Stimulated activated CD8-positive, alpha-beta memory T cell treated with anti-CD3 and anti-CD28 coated beads, Interleukin-7, amount 100 ng/mL, for 1 hour (primary cell): ENCODE measurements around the gene MYT1.
"Not testable (repeated sequence)": the region's sequence is repeated elsewhere in the genome, so short reads cannot be mapped to it uniquely, and the experiment has no call there.

Experiments used
- DNase-seq, 2 donors: peaks; one replicate each; pipeline ENCODE4 v3.0.0-alpha.2; 2020; ENCODE audit warnings: low read depth in 2 of 2

The MYT1 gene

DNA sequence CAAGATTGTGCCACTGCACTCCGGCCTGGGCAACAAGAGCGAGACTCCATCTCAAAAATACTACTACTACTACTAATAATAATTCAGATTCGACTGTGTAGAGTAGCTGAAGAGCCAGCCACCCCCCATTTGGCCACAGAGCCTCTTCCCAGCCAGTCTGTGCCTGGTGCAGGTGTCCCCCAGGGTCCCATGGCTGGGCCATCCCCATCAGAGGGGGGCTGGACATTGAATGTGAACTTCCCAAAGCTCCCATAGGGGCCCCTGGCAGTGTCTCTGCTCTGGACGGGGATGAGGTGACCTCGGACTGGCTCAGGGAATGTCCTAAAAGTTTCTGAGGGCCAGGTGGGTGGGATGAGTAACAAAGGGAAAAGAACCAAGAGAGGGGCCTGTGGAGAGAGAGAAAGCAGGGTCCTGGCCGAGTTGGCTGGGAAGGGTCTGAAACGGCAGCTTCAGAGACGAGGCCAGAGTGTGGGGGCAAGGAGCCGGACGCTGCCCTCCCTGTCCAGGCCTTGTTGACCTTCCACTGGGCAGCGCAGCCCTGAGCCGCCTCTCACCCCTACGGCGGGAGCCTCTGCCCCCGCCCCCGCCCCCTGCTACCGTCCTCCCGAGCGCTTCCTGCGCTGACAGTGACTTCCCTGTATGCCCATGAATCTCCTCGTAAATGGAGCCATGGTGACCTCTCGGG lies 66.4 kb downstream of the MYT1 start:
- no peak for DNase-seq

- DNase-seq: no peak
Observed at GRCh38 chr20:64231621-64232550, 67.6 kb downstream of the MYT1 start.

DNA sequence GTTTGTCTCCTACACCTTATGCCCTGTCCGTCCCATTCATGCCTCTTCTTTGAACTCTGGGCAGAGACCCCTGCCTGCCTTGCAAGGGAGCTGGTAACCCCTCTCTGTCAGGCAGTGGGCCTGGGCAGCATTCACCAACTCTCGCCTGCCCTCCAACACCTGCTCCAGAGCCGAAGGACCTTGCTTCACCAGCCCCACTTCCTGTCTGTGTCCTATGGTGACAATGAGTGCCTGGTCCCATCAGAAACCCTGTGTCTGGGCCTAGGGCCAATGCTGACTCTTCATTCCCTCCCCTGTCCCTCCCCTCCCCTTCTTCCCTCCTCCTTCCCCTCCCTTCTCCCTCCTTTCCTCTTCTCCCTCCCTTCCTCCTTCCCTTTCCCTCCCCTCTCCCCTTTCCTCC lies 68.5 kb downstream of the MYT1 start:
- no peak for DNase-seq

DNA sequence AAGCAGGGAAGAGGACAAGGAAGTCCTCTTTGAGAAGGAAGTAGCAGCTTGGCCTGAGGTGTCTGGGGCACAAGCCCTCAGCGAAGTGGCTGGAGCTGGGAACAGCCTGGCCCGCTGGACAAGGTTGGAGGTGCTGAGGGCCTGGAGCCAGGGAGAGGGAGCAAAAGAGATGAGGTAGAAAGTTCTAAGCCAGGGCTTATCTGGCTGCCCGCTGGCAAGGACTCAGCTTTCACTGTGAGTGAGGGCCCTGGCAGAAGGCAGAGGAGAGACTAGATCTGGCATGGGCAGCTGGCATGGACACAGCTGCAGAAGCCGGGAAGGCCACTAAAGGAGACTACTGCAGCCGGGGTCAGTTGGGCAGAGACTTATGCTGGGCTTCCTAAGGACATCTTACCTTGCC lies 69.5 kb downstream of the MYT1 start:
- no peak for DNase-seq

GRCh38 chr20:64234291-64234791 lies 70.1 kb downstream of the MYT1 start:
- no peak for DNase-seq

GRCh38 chr20:64234921-64235565 lies 70.8 kb downstream of the MYT1 start:
- DNase-seq: not testable (repeated sequence)

GRCh38 chr20:64236137-64237088 lies 72.2 kb downstream of the MYT1 start:
- no peak for DNase-seq

DNA sequence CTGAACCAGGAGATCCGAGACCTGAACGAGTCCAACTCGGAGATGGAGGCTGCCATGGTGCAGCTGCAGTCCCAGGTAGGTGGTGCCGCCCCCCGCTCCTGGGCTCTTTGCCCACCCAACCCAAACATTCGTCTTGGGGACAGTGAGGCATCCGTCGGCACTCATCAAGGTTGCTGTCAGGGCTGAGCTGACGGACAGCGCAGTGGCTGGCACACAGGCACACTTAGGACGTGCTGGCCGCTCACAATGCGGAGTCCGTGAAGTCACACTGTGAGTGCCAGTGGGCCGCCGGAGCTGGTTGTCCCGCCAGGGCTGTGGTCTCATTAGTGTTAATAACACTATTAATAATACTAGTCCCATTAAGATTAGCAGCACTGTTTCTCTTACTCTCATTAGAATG lies 73.1 kb downstream of the MYT1 start:
- no peak for DNase-seq

- no peak for DNase-seq
Observed at GRCh38 chr20:64238115-64238825, 74.0 kb downstream of the MYT1 start.

- DNase-seq: no peak
Observed at GRCh38 chr20:64238851-64239387, 74.7 kb downstream of the MYT1 start.

DNA sequence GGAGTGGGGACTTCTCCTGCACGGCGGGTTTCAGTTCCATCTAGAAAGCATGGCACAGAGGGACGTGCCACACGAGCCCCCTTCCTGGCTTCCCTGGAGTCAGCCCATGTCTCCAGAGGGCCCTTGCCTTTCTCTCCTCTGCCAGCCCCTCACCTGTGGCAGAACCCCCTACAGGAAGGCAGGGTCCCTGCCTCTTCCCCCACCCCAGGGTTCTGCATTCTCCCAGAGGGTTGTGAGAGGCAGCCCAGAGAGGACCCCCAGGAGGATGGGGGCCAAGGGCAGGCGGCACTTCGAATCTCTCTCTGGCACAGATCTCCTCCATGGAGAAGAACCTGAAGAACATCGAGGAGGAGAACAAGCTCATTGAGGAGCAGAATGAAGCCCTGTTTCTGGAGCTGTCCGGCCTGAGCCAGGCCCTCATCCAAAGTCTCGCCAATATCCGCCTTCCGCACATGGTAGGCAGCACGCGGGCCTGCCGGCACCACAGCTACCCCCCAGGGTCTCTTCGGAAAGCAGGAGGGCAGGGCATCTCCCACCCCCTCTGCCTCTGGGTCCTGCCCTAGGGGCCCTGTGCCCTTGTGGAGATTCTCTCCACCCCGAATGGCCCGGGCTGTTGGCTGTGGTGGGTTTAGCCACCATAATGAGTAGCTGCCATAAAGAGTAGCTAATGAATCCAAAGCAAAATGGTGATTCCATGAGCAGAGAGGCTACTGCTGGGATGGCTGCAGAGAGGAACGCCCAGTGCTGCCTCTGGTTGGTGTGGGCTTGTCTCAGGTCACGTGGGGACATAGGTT lies 75.4 kb downstream of the MYT1 start:
- no peak for DNase-seq

- no peak for DNase-seq
Observed at GRCh38 chr20:64240243-64241015, 76.2 kb downstream of the MYT1 start.

- DNase-seq: no peak
Observed at GRCh38 chr20:64241061-64241460, 76.8 kb downstream of the MYT1 start.

DNA sequence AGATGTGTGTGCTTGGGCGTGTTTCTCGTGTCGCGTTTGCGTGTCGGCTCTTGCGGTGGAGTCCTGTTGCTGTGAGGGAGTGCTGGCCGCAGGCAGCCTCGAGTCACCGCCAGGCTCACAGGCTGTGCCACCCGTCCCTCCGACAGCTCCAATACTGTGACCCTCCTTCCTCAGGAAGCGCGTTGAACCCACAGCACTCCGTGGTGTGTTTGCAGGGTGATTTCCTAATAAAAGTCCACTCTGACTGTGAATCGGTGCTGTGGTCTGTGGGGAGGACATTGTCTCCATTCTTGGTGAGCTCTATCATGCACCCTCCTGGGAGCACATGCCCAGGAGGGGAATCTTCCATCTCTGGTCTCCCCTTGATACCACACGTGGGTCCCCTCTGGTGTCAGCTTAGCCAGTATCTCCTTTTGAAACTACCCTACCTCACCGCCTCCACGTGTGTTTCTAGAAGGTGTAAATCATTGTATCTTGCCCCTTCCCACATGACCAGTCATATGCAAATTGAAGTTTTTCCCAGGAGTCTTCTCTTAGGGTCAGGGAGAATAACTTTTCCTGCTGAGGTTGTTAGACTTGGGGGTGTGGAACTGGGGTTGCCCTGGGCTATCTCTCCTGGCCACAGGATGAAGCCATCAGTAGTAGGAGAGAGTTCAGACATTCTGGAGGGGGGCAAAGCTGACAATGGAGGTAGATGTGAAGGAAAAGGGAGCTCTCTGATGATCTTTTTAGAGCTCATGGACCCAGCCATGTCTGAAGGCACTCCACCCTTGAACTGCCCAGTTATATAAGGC lies 77.9 kb downstream of the MYT1 start:
- no peak for DNase-seq

- DNase-seq: no peak
Observed at GRCh38 chr20:64242797-64243475, 78.7 kb downstream of the MYT1 start.

DNA sequence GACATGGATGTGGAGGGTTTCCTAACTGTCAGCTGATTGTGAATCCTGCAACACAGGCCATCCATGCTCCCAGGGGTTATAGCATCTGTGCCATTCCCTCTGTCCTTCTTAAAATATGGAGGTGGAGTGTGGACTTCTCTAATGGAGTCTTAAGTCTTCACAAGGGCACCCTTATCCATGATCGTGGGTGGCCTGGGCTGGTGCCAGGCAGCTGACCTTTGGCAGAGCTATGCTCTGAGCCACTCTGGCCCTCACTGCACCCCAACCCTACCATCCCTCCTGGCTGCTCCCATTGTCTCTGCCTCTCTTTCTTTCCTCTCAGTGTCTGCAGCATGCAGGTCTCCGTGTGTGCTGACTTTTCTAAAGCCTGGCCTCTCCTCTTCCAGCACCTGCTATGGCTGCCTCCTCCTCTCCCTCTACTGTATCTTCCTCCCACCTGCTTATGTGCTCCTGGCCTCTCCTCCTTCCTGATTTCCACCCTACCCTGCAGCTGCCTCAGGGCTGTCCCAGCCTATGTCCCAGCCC lies 80.1 kb downstream of the MYT1 start:
- no peak for DNase-seq
